ENCODE data around the gene B4GALT5. TPM values are rescaled to one million over a fixed set of nuclear protein-coding genes. Genes with fewer than 3 reads are reported as not detected.
"Not testable (repeated sequence)": the region's sequence is repeated elsewhere in the genome, so short reads cannot be mapped to it uniquely, and the experiment has no call there.

B4GALT5 gene
- polyA plus RNA-seq, 2 donors = 17.9 to 28.3 TPM

GRCh38 chr20:49616154-49617007, 97.3 kb downstream of the B4GALT5 start:
- H3K27ac ChIP-seq (ENCODE audit: low read depth in 2 of 2, low read length in 1 of 2) = peak overlapping the region; percentile 84 to 85
- 78 to 88% methylated on average over 11 of the region's 11 CpGs for WGBS, 2 donors
- H3K4me1 ChIP-seq (ENCODE audit: control insufficient read depth in 2 of 2, insufficient read depth in 2 of 2, low read length in 1 of 2) = peaks cover under 1 to 14% of the 10 kb centered on the region in 2 donors
- no peaks in the 10 kb centered on the region for H3K27me3 ChIP-seq (ENCODE audit: control insufficient read depth in 1 of 2, insufficient read depth in 2 of 2, low read length in 2 of 2)
- no peaks in the 10 kb centered on the region for H3K9me3 ChIP-seq (ENCODE audit: control insufficient read depth in 2 of 2, insufficient read depth in 1 of 2, low read depth in 1 of 2, low read length in 1 of 2)
- H3K36me3 ChIP-seq (ENCODE audit: control insufficient read depth in 2 of 2, insufficient read depth in 2 of 2, low read length in 1 of 2) = no peaks in the 10 kb centered on the region
- H3K4me3 ChIP-seq (ENCODE audit: low read depth in 1 of 2, low read length in 2 of 2) = no peak overlapping the region

GRCh38 chr20:49615401-49616153, 98.1 kb downstream of the B4GALT5 start:
- Histone ChIP-seq H3K4me3 (ENCODE audit: low read depth in 1 of 2, low read length in 2 of 2) (no peak overlapping the region), H3K36me3 (ENCODE audit: control insufficient read depth in 2 of 2, insufficient read depth in 2 of 2, low read length in 1 of 2) (no peaks in the 10 kb centered on the region), H3K27ac (ENCODE audit: low read depth in 2 of 2, low read length in 1 of 2) (peak overlapping the region; percentile 84 to 85), H3K27me3 (ENCODE audit: control insufficient read depth in 1 of 2, insufficient read depth in 2 of 2, low read length in 2 of 2) (no peaks in the 10 kb centered on the region), H3K9me3 (ENCODE audit: control insufficient read depth in 2 of 2, insufficient read depth in 1 of 2, low read depth in 1 of 2, low read length in 1 of 2) (no peaks in the 10 kb centered on the region), H3K4me1 (ENCODE audit: control insufficient read depth in 2 of 2, insufficient read depth in 2 of 2, low read length in 1 of 2) (peaks cover 4 to 12% of the 10 kb centered on the region in 2 donors)
- 47 to 54% methylated on average over 13 to 15 of the region's 15 CpGs for WGBS, 2 donors

GRCh38 chr20:49615051-49615400, 98.7 kb downstream of the B4GALT5 start:
- peak overlapping the region; percentile 37 to 85 for H3K27ac ChIP-seq (ENCODE audit: low read depth in 2 of 2, low read length in 1 of 2)
- WGBS, 2 donors = 93% methylated on average over 7 to 8 of the region's 8 CpGs
- H3K36me3 ChIP-seq (ENCODE audit: control insufficient read depth in 2 of 2, insufficient read depth in 2 of 2, low read length in 1 of 2); H3K4me3 ChIP-seq (ENCODE audit: low read depth in 1 of 2, low read length in 2 of 2); H3K27me3 ChIP-seq (ENCODE audit: control insufficient read depth in 1 of 2, insufficient read depth in 2 of 2, low read length in 2 of 2); H3K9me3 ChIP-seq (ENCODE audit: control insufficient read depth in 2 of 2, insufficient read depth in 1 of 2, low read depth in 1 of 2, low read length in 1 of 2): not testable (repeated sequence)
- peaks cover 4 to 11% of the 10 kb centered on the region in 2 donors for H3K4me1 ChIP-seq (ENCODE audit: control insufficient read depth in 2 of 2, insufficient read depth in 2 of 2, low read length in 1 of 2)

- H3K4me3 ChIP-seq (ENCODE audit: low read depth in 1 of 2, low read length in 2 of 2) = no peak overlapping the region
- 79 to 83% methylated on average over 13 of the region's 13 CpGs for WGBS, 2 donors
- H3K4me1 ChIP-seq (ENCODE audit: control insufficient read depth in 2 of 2, insufficient read depth in 2 of 2, low read length in 1 of 2) = peaks cover 4 to 11% of the 10 kb centered on the region in 2 donors
- no peaks in the 10 kb centered on the region for H3K36me3 ChIP-seq (ENCODE audit: control insufficient read depth in 2 of 2, insufficient read depth in 2 of 2, low read length in 1 of 2)
- no peak overlapping the region for H3K27ac ChIP-seq (ENCODE audit: low read depth in 2 of 2, low read length in 1 of 2)
- no peaks in the 10 kb centered on the region for H3K27me3 ChIP-seq (ENCODE audit: control insufficient read depth in 1 of 2, insufficient read depth in 2 of 2, low read length in 2 of 2)
- H3K9me3 ChIP-seq (ENCODE audit: control insufficient read depth in 2 of 2, insufficient read depth in 1 of 2, low read depth in 1 of 2, low read length in 1 of 2) = no peaks in the 10 kb centered on the region
Observed at GRCh38 chr20:49614338-49615050, 99.2 kb downstream of the B4GALT5 start.

- Histone ChIP-seq H3K9me3 (ENCODE audit: control insufficient read depth in 2 of 2, insufficient read depth in 1 of 2, low read depth in 1 of 2, low read length in 1 of 2) (no peaks in the 10 kb centered on the region), H3K27ac (ENCODE audit: low read depth in 2 of 2, low read length in 1 of 2) (peak overlapping the region in 1 of 2 donors; percentile 50), H3K27me3 (ENCODE audit: control insufficient read depth in 1 of 2, insufficient read depth in 2 of 2, low read length in 2 of 2) (no peaks in the 10 kb centered on the region), H3K4me3 (ENCODE audit: low read depth in 1 of 2, low read length in 2 of 2) (no peak overlapping the region), H3K36me3 (ENCODE audit: control insufficient read depth in 2 of 2, insufficient read depth in 2 of 2, low read length in 1 of 2) (no peaks in the 10 kb centered on the region), H3K4me1 (ENCODE audit: control insufficient read depth in 2 of 2, insufficient read depth in 2 of 2, low read length in 1 of 2) (peaks cover 4 to 15% of the 10 kb centered on the region in 2 donors)
- 80 to 83% methylated on average over 6 of the region's 6 CpGs for WGBS, 2 donors
Observed at GRCh38 chr20:49612127-49612738, 101.4 kb downstream of the B4GALT5 start.

GRCh38 chr20:49611539-49612126, 102.0 kb downstream of the B4GALT5 start:
- not testable (repeated sequence) for H3K4me3 ChIP-seq (ENCODE audit: low read depth in 1 of 2, low read length in 2 of 2); H3K36me3 ChIP-seq (ENCODE audit: control insufficient read depth in 2 of 2, insufficient read depth in 2 of 2, low read length in 1 of 2); H3K27me3 ChIP-seq (ENCODE audit: control insufficient read depth in 1 of 2, insufficient read depth in 2 of 2, low read length in 2 of 2); H3K9me3 ChIP-seq (ENCODE audit: control insufficient read depth in 2 of 2, insufficient read depth in 1 of 2, low read depth in 1 of 2, low read length in 1 of 2)
- 68% methylated on average over 6 of the region's 6 CpGs for WGBS, 2 donors
- peak overlapping the region in 1 of 2 donors; percentile 8 for H3K27ac ChIP-seq (ENCODE audit: low read depth in 2 of 2, low read length in 1 of 2)
- peaks cover 4 to 15% of the 10 kb centered on the region in 2 donors for H3K4me1 ChIP-seq (ENCODE audit: control insufficient read depth in 2 of 2, insufficient read depth in 2 of 2, low read length in 1 of 2)

GRCh38 chr20:49610691-49611538, 102.8 kb downstream of the B4GALT5 start:
- H3K4me3 ChIP-seq (ENCODE audit: low read depth in 1 of 2, low read length in 2 of 2) = no peak overlapping the region
- H3K27ac ChIP-seq (ENCODE audit: low read depth in 2 of 2, low read length in 1 of 2) = peak overlapping the region in 1 of 2 donors; percentile 8
- peaks cover 4 to 15% of the 10 kb centered on the region in 2 donors for H3K4me1 ChIP-seq (ENCODE audit: control insufficient read depth in 2 of 2, insufficient read depth in 2 of 2, low read length in 1 of 2)
- no peaks in the 10 kb centered on the region for H3K9me3 ChIP-seq (ENCODE audit: control insufficient read depth in 2 of 2, insufficient read depth in 1 of 2, low read depth in 1 of 2, low read length in 1 of 2)
- H3K27me3 ChIP-seq (ENCODE audit: control insufficient read depth in 1 of 2, insufficient read depth in 2 of 2, low read length in 2 of 2) = no peaks in the 10 kb centered on the region
- WGBS, 2 donors = 14 to 22% methylated on average over 33 to 48 of the region's 48 CpGs
- no peaks in the 10 kb centered on the region for H3K36me3 ChIP-seq (ENCODE audit: control insufficient read depth in 2 of 2, insufficient read depth in 2 of 2, low read length in 1 of 2)

GRCh38 chr20:49608752-49609670, 104.7 kb downstream of the B4GALT5 start:
- WGBS, 2 donors = 7 to 8% methylated on average over 17 of the region's 17 CpGs
- H3K4me3 ChIP-seq (ENCODE audit: low read depth in 1 of 2, low read length in 2 of 2) = no peak overlapping the region

More at GRCh38 chr20:49608752-49609670, 104.7 kb downstream of the B4GALT5 start:
- H3K36me3 ChIP-seq (ENCODE audit: control insufficient read depth in 2 of 2, insufficient read depth in 2 of 2, low read length in 1 of 2) = no peaks in the 10 kb centered on the region
- H3K9me3 ChIP-seq (ENCODE audit: control insufficient read depth in 2 of 2, insufficient read depth in 1 of 2, low read depth in 1 of 2, low read length in 1 of 2) = no peaks in the 10 kb centered on the region
- H3K27ac ChIP-seq (ENCODE audit: low read depth in 2 of 2, low read length in 1 of 2) = no peak overlapping the region
- H3K4me1 ChIP-seq (ENCODE audit: control insufficient read depth in 2 of 2, insufficient read depth in 2 of 2, low read length in 1 of 2) = peaks cover 4 to 12% of the 10 kb centered on the region in 2 donors
- H3K27me3 ChIP-seq (ENCODE audit: control insufficient read depth in 1 of 2, insufficient read depth in 2 of 2, low read length in 2 of 2) = no peaks in the 10 kb centered on the region

Data from esophagus (tissue), 2 donors.